ENCODE results near the gene LGALS3.

Gene LGALS3

DNA sequence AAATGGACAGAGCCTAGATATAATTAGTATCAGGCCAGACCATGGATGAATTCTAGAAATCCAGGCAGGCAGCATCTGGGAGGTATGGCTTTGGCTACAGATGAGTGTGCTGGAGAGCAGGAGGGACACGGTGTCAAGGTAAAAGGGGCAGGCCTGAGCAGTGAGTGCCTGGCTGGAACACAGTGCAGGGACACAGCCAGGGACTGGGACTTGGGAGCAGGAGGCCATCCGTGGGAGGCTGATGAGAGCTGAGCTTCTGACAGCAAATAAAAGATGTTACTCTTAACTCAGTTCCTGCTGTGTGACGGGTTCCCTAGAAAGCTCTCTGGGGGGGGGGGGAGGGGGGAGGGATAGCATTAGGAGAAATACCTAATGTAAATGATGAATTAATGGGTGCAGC lies 13.6 kb upstream of the LGALS3 start:
- DNase-seq, result no peak

DNA sequence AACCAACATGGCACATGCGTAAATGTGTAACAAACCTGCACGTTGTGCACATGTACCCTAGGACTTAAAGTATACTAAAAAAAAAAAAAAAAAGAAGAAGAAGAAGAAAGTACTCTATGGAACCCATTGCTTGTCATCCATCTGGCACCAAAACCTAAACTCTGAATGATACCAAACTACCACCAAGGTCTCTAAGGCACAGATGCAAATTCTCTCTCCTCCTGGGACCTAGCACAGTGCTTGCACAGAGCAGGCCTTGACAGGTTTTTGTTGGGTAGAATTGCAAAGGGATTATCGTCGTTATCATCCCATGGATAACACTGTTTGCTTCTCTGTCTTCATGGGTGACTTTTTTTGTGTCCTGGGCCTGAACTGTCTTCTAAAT lies 13.2 kb upstream of the LGALS3 start:
- no peak for DNase-seq

DNA sequence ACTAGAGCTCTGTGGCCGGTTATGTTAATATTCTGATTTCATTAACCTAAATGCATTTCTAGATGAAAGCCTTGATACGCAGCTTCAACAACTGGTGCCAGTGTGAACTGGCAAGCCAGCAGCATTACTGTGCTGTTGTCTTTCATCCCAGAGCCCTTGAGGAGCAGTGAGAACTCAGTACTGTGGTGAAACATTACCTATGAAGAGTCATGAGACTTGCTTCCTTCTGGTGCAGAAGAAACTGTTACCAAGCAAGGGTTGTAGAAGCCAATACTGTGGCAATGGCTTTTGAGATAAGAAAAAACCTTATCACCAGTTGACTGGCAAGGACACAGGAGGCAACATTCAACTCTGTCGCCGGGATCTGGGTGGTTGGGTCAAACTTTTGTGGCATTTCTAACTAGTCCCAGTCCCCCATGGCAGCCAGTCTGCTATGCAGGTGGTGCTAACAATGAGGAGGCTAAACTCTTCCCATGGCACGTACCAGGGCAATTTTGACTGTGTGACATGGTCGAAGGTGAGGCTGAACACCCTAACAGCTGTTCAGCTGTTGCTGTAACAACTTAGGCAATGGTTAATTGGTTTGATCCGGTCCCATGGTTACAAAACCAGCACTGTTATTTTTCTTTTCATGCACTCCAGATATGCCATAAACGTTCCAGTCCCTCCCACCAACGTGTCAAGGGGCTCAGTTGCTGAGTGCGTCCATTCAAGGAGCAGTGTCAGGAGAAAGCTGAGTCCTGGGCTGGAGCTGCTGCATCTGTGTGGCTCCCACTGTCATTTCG lies 12.6 kb upstream of the LGALS3 start:
- no peak for DNase-seq

DNA sequence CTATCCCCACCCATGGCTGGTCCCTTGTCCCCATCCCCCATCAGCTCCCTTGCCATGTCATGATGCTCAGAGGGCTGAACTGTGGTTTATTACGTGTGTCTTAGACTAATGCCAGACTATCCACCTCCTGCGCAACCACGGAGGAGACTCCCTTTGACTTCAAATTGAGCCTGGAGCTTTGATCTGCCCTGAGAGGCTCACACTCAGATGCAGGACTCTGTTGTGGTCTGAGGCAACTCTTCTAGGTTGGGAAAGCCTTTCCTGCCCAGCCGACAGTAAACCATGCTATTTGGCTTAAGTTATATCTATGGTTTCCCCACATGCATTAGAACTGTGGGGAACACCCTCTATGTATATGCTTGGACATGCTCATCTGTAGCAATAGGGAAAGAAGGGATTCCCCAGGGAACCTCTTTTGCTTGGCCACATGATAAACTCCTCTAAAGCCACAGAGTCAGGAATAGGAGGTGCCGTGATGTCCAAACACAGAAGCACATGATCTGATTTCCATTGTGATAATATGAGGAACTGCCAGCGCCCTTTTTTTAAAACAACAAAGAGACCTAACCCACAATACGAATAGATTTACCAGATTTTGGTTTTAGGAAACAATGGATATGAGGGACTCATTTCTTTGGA lies 11.1 kb upstream of the LGALS3 start:
- no peak for DNase-seq

DNA sequence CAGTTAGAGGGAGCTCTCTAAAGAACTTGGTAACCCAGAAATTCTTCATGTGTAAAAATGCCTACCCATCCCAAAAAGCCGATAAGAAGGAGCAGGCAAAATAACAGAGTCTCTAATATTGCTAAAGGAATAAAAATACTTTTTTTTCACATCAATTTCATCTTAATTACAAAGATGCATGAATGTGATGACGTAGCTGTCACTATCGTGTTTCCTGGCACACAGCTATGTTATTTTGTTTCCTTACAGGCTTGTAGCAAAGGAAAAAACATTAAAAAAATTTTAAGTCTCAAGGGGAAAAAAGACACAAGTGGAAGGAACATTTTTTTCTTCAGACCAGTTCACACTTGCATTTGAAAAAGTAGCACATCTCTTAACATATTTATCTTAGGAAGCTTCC lies 10.3 kb upstream of the LGALS3 start:
- no peak for DNase-seq

DNA sequence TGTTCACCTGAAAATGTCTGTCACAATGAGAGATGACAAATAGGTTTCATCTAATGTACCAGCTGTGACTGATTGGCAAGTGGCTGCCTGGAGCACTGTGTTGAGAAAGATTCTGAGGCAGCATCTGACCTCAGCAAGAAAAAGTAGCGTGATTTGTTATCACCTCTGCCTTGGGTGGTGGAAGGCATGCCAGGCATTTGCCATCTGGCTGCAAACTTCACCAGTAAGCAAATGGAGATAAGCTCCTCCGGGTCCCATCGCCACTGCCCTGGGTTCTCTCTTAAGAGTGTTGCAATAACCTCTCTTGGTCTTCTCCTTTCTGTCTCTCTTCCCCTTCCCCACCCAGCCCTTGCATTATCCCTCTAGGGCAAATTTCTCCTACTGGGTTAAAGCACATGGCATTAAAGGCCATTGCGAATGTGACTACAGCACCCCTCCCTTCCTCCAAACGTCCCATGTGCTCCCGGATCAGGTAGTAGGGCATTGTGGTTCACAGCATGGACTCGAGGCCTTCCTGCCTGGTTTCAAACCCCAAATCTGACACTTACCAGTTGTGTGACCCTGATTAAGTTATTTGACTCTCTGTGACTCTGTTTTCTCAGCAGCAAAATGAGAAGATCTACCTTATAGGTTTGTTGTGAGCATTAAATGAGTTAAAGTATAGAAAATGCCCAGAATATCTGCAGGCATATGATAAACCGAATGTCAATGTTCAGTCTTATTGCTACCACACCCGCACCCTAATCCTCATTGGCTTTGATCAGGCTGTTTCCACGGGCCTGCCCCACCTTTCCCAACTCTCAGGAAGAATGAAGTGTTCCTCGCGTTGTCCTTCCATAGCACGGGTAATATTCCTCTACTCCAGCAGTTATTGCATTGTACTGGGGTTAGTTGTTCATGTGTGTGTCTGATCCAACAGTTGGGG lies 8.2 kb upstream of the LGALS3 start:
- no peak for DNase-seq

DNA sequence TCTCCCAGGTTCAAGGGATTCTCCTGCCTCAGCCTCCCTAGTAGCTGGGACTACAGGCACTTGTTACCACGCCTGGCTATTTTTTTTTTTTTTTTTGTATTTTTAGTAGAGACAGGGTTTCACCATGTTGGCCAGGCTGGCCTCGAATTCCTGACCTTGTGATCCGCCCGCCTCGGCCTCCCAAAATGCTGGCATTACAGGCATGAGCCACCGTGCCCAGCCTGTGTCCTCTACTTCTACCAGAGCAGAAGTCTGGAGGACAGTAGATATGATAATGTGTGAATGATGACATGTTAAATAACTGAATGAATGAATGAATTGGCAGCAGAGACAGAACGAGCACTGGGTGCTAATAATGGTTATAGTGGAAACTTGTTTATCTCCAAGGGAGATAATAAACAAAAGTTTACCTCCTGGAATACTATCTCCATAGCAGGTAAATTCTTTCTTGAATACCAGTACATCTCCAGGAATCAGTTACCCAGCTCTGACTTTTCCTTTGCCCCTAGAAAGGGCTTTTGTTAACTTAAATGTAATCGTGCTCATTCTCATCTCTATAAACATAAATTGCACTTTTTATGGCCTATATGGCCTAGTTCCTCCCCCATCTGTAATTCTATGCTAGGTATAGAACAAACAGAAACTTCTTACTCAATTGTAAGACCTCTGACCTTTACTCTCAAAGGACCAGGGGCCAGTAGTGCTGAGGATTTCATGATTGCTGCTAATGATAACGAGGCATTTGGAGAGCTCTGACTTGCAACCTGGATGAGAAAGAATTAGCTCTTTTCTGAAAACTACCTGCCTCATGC lies 7.2 kb upstream of the LGALS3 start:
- no peak for DNase-seq

DNA sequence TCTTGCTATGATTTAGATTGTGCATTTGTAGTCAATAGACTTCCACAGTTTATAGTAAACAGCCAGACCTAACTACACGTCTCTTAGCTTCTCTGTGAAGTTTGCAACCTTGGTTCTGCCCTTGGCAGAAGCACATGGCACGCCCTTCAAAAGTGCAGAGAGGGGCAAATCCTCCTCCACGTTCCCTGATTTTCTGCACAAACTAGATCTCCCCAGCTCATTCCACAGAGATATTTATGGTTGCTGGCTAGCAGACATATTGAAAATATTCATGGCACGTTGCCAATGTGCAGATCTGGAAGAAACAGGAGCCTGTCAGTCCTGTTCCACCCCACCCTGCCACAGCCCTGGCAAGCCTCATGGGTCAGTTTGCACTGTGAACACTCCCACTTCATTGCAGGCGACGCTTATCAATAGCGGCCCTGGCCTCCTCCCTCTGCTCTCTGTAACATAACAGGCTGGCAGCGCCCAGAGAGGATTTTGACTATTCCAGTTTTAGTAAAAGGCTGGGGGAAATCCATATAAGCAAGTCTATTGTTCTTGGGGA lies 6.5 kb upstream of the LGALS3 start:
- no peak for DNase-seq

DNA sequence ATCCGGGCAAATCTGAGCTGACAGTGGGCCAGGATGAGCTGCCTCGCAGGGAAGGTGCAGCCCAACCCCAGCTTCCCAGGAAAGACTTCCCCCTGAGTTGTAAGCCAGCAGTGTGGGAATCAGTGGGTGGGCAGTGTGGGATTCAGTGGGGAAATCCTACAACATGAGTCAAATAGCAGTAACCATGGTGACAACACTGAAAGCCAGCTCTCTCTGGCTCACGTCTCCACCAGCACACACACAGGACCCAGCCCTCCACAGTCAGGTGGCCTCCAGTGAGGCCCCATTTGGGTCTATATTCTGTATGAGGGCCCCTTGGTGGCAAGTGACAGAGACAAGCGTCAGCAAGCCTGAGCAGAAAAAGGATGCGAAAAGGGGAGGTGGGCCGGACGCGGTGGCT lies 6.0 kb upstream of the LGALS3 start:
- no peak for DNase-seq

DNA sequence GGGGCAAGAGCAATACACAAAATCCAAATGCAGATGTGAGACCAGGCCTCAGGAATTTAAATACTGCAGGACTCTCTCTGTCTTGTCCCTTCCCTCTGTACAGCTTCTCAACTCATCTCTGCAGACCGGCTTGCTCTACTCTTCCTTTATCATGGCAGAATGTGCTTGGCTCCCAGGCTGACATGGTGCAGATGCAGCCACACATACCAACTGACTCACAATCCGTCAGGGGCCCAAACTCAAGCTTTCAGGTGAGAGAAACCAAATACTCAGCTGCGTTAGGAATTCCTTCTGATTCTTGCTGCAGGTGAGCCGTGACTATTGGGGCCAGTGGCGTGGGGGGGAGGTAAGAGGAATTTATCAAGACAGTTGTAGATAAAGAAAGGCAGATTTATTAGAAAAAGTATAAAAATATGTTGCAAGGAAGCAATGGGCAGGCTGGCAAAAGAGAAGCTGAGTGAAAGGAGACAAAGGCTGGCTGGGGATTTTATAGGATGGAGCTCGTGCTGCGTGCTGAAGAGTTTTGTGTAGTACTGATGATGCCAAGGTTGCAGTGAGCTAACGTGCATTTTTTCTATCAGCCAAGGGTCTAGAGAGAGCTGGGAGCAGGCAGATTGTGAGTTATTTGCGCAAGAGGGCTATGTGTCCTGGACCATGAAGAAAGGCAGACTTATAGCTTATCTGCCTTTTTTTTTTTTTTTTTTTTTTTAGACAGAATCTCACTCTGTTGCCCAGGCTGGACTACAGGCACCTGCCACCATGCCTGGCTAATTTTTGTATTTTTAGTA lies 5.0 kb upstream of the LGALS3 start:
- no peak for DNase-seq

DNA sequence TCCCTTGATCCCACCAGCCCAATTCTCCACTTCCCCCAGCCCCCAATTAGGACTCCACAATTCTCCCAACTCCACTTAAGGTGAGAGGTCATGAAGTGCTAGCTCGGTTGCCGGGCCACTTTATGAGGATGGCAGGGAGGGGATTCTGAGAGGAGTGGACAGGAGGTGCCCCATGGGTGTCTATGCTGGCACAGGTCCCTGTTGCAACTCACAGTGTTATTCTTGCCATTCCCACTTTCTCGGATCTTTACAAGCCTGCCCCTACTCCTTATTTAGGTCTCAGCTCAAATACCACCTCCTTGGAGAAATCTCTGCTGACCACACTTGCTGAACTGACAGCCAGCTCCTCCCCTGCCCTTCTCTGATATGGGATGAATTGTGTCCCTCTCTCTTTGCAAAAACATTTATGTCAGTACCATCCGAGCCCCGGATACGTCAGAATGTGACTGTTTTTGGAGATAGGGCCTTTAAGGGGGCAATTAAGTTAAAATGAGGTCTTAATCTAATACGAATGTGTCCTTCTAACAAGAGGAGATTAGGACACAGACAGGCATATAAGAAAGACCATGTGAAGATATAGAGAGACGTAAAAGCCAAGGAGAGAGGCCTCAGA lies 4.2 kb upstream of the LGALS3 start:
- no peak for DNase-seq

DNA sequence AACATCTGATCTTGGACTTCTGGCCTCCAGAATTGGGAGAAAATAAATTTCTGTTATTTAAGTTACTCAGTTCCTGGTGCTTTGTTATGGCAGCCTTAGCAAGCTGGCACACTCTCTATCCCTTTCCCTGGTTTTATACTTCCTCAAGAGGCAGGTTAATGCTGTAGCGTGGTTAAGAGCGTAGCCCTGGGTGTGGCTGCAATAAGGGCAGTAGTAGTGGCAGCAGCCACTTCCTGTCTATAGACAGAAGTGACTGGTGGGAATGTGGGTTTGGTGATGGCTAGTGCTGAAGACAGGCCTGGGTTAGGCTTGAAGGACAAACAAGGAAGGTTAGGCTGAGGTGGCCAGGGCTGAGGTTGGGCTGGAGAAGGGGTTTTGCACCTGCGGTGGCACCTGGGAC lies 3.6 kb upstream of the LGALS3 start:
- DNase-seq, result no peak

DNA sequence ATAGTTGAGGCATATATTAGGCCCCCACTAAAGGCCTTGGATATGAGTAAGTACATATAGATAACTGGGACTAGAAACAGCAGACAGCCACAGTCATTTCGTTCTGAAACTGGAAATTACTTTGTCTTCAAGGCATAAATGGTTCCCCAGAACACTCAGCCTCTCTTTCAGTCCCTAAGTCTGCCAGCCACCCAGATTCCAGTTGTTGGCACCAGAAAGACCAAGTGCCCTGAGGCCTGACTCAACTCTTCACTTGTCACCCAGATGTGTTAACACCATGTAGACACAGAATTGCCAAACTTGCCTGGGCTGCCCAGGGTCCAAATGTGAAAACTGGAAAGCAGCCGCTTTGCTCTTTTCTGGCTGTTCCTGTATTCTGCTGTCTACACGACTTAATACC lies 3.0 kb upstream of the LGALS3 start:
- no peak for DNase-seq

DNA sequence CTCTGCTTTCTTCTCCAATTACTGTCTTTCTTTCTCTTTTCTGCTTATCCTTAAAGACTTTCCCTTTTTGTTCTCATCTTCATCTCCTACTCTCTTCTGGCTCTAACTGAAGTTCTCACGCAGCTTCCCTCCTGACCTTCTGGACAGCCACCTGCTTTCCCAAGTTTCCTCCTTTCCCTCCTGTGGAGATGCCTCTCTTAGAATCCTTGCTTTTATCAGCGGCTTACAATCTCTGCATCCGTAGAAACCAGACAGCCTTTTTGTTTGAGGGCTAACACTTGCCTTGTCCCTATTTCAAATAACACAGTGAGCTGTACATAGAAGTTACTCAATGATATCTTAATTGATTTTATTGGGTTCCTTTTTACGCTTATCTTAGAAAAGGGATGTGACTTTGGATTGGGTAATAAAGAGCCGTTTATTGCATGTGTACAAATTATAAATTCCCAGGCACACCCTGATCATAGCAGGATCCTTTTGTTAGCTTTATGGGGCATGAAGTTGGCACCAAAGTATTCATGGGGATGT lies 2.1 kb upstream of the LGALS3 start:
- DNase-seq, result no peak

DNA sequence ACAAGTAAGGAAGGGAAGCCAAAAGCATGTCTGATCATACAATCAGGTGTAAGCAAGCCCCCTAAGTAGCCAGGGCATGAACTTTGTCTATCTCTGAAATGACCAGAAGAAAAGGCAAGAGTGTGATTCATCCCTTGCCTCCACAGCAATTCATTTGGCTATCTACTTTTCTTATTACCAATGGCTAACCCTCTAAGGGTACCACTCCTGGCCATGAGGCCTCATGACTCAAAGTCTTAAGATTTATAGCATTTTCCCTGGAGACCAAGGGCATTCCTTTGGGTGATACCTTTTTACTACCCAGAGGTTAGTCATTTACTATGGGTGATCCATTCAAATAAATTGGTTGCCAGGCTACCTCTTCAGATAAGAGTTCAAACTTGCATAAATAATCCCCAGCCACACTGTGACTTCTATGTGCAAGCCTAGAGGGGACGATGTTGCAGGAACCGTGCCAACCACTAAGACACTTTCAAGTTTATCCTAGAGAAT lies 1.5 kb upstream of the LGALS3 start:
- no peak for DNase-seq

DNA sequence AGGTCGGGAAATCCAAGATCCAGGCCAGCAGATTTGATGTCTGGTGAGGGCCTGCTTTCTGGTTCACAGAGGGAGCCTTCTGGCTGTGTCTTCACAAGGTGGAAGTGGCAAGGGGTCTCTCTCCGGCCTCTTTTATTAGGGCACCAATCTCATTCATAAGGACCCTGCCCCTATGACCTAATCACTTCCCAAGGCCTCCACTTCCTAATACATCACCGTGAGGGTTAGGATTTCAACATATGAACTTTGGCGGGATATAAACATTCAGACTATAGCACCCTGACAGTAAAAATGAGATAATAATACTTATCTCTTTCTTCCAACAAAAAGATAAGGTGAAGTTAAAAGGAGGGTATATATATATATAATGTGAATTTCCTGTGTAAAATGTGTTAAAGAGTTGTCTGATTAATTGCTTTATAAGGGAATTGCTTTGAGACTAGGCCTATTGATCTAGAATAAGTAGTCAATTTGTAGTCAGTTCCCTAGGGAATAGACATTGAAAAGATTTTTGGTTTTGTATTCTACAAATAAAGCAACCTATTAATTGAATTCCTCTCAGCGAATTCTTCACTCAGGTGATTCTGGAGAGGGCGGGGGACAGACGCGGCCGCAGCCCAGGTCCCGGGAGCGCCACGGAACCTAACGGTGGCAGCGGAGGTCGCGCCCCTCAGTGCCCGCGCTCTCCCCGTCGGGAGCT lies 516 bp upstream of the LGALS3 start:
- DNase-seq, result no peak

DNA sequence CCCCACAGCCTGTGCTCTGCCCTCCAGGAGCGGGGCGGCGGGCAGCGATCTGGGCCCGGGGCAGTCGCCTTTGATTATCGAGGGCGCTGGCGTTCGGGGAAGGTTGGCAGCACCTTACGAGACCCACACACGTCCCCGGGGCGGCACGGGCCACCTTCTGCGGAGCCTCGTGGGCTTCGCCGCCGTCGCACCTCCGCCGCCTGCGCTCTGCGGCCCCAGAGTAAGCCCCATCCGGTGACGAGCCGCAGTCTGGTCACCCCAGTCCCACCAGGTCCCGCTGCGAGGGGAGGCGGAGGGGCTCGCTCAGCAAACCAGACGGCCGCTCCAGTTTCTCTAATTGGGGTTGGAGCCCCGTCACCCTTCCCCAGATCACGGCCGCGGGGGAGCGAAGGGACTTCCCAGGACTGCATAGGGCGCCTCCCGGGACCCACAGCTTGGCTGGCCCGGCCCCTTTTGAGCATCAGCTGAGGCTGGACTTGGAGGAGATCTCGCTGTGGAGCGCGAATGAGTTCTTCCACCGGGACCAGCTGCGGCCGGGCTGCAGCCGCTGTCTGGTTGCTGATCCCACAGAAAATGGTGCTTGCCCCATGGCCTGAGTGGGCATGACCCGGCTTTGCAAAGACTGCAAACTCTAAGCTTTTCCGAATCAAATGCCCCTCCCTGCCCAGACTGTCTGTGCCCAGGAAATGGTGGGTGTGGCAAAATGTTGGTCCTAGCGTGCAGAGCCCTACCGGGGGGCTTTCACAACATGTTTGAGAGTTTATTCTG lies 560 bp downstream of the LGALS3 start:
- no peak for DNase-seq

DNA sequence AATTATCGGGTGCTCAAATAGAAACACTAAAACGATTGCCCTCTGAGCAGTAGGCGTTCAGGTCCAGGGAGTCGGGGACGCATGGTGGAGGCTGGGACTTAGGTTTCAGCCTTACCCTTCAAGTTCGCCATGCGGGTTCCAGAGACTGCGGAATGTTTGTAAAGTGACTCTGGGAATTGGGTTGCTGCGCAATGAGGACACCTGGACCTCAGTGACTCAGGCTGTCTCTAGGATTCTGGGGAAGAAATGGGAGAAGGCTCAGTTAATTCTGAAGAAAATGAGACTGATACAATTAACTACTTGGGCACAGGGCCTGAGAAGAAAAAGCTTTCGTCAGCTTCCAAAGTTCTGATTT lies 1.1 kb downstream of the LGALS3 start:
- no peak for DNase-seq

DNA sequence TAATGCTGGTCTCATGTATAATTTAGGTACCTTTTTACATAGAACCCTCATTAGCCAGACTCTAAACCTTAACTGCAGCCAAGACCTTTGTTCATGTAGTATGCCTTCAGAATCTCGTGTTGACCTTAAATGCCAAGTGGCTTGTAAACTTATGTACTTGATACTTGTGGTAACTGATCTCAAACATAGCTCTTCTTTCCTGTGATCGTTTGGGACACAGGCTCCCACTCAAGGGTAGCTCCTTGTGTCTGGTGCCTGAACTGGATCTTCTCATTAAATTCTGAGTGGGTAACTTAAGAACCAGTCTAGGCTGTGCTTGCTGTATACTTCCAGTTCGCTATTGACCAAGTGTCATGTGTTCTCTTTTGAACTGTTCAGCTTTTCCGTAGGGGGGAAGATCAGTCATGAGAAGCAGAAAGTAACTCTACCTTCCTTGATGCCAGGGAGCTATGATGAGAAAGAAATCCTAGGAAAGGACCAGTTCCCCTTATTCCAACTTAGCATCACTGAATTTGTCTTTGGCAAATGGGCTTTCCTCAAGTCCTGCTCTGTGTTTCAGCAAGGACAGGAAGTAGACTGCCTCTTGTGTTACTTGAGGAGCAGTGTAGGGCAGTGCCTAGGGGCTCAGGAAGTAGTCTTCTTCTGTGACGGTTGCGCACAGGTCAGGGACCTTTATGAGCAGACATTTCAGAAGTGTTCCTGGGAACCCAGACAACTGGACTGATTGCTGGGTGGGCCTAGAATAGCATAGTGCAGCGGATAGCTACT lies 2.5 kb downstream of the LGALS3 start:
- no peak for DNase-seq
